Neural cell (in vitro differentiated cells): ENCODE measurements around the gene CD72. TPM values are rescaled to one million over a fixed set of nuclear protein-coding genes. Genes with fewer than 3 reads are reported as not detected.
"Not testable (repeated sequence)": the region's sequence is repeated elsewhere in the genome, so short reads cannot be mapped to it uniquely, and the experiment has no call there.

ENCODE experiments used
- H2AFZ ChIP-seq: fragments of 200-600, 300-800 bp; sonication (generic), shearing (Covaris generic); 2 replicates; pipeline ENCODE4 v1.6.0; 2014; ENCODE audit warnings: low read depth, mild to moderate bottlenecking, antibody characterized with exemption, low read length, moderate library complexity
- H3F3A ChIP-seq: fragments of 200-600 bp; shearing (Covaris generic); 2 replicates; pipeline ENCODE4 v1.6.1; 2016; ENCODE audit warnings: mild to moderate bottlenecking, moderate library complexity, mixed read lengths, antibody characterized with exemption, low read length; ENCODE audit not compliant: insufficient read depth, poor library complexity, severe bottlenecking
- H3K27ac ChIP-seq: fragments of 200-600, 300-800 bp; sonication (generic), shearing (Covaris generic); 2 replicates; pipeline ENCODE4 v1.5.1; 2014; ENCODE audit warnings: mild to moderate bottlenecking, low read length, moderate library complexity
- H3K27me3 ChIP-seq: fragments of 300-800, 200-600 bp; sonication (generic), shearing (Covaris generic); 2 replicates; pipeline ENCODE4 v1.6.0; 2014; ENCODE audit warnings: mild to moderate bottlenecking, low read depth, low read length, moderate library complexity; ENCODE audit not compliant: insufficient read depth
- H3K36me3 ChIP-seq: fragments of 300-800, 200-600 bp; sonication (generic), shearing (Covaris generic); 2 replicates; pipeline ENCODE4 v1.5.1; 2014; ENCODE audit warnings: mild to moderate bottlenecking, antibody characterized with exemption, low read length, moderate library complexity; ENCODE audit not compliant: insufficient read depth
- H3K4me2 ChIP-seq: fragments of 300-800, 200-600 bp; sonication (generic), shearing (Covaris generic); 2 replicates; pipeline ENCODE4 v1.6.0; 2014; ENCODE audit warnings: mild to moderate bottlenecking, low read length
- H3K4me3 ChIP-seq: fragments of 300-800, 200-600 bp; sonication (generic), shearing (Covaris generic); 2 replicates; pipeline ENCODE4 v1.5.1; 2014; ENCODE audit warnings: mild to moderate bottlenecking, low read length, moderate library complexity
- H3K79me2 ChIP-seq: fragments of 200-600 bp; shearing (Covaris generic); replicated peaks from 2 replicates; pipeline ENCODE4 v1.6.0; 2014; ENCODE audit warnings: mild to moderate bottlenecking, low read length, moderate library complexity; ENCODE audit not compliant: insufficient read depth
- H3K9ac ChIP-seq: fragments of 300-800, 200-600 bp; sonication (generic), shearing (Covaris generic); 2 replicates; pipeline ENCODE4 v1.6.1; 2016; ENCODE audit warnings: mild to moderate bottlenecking, low read length, mixed read lengths
- H3K9me2 ChIP-seq: fragments of 200-600 bp; shearing (Covaris generic); 2 replicates; pipeline ENCODE4 v1.6.1; 2016; ENCODE audit warnings: mild to moderate bottlenecking, low read length, mixed read lengths; ENCODE audit not compliant: insufficient read depth
- H3K9me3 ChIP-seq: fragments of 200-600, 300-800 bp; sonication (generic), shearing (Covaris generic); 2 replicates; pipeline ENCODE4 v1.6.1; 2016; ENCODE audit warnings: mild to moderate bottlenecking, mixed run types, low read length, moderate library complexity, mixed read lengths
- H4K20me1 ChIP-seq: fragments of 200-600 bp; shearing (Covaris generic); 2 replicates; pipeline ENCODE4 v1.6.1; 2016; ENCODE audit warnings: mild to moderate bottlenecking, mixed run types; ENCODE audit not compliant: insufficient read depth
- POLR2AphosphoS5 ChIP-seq: IDR thresholded peaks from 2 replicates; pipeline ENCODE4 v1.6.1; 2012
- RAD21 ChIP-seq: fragments of 450-650 bp; conservative IDR thresholded peaks from 2 replicates; pipeline ENCODE4 v1.6.1; 2014; ENCODE audit warnings: antibody characterized with exemption, mild to moderate bottlenecking, moderate library complexity
- polyA plus RNA-seq: library from polyadenylated mRNA; depleted of rRNA; stranded (reverse); fragments of >200 nt; gene quantifications from 2 replicates; pipeline ENCODE4 v1.2.3, GENCODE V29; 2014

Gene CD72
- polyA plus RNA-seq, 1 donor from 2014 or later, result not detected

- Histone ChIP-seq H3K9ac (no peak overlapping the region), H3F3A (no peaks in the 10 kb centered on the region)
These were observed 21.4 kb upstream of the CD72 start for GRCh38 chr9:35639631-35640030.

GRCh38 chr9:35639225-35639624 lies 21.0 kb upstream of the CD72 start:
- H3K79me2 ChIP-seq, H2AFZ ChIP-seq, H4K20me1 ChIP-seq, H3K9me3 ChIP-seq, H3K4me2 ChIP-seq, H3F3A ChIP-seq, H3K36me3 ChIP-seq, H3K27ac ChIP-seq, H3K9me2 ChIP-seq, H3K9ac ChIP-seq, H3K27me3 ChIP-seq, H3K4me3 ChIP-seq: not testable (repeated sequence)

More at GRCh38 chr9:35639631-35640030, 21.4 kb upstream of the CD72 start:
- Histone ChIP-seq H2AFZ (no peak overlapping the region), H3K79me2 (no peaks in the 10 kb centered on the region), H3K9me3 (no peaks in the 10 kb centered on the region), H3K4me3 (no peak overlapping the region), H3K9me2 (no peaks in the 10 kb centered on the region), H3K27ac (no peak overlapping the region), H4K20me1 (no peaks in the 10 kb centered on the region), H3K27me3 (no peaks in the 10 kb centered on the region), H3K36me3 (no peaks in the 10 kb centered on the region), H3K4me2 (no peak overlapping the region)
- TF ChIP-seq POLR2AphosphoS5 (no peak), RAD21 (no peak)

- H4K20me1 ChIP-seq, H3K27me3 ChIP-seq, H3K9me3 ChIP-seq, H3F3A ChIP-seq, H3K27ac ChIP-seq, H3K36me3 ChIP-seq, H3K79me2 ChIP-seq, H3K4me3 ChIP-seq, H3K9ac ChIP-seq, H2AFZ ChIP-seq, H3K9me2 ChIP-seq, H3K4me2 ChIP-seq: not testable (repeated sequence)
These were observed 20.5 kb upstream of the CD72 start for GRCh38 chr9:35638751-35639150.

GRCh38 chr9:35637427-35637955 lies 19.3 kb upstream of the CD72 start:
- H3K79me2 ChIP-seq, H3K27me3 ChIP-seq, H3K4me2 ChIP-seq, H4K20me1 ChIP-seq, H2AFZ ChIP-seq, H3K9me3 ChIP-seq, H3K9me2 ChIP-seq, H3F3A ChIP-seq, H3K4me3 ChIP-seq, H3K9ac ChIP-seq, H3K27ac ChIP-seq, H3K36me3 ChIP-seq: not testable (repeated sequence)

- not testable (repeated sequence) for H3K9me2 ChIP-seq, H3K36me3 ChIP-seq, H4K20me1 ChIP-seq, H2AFZ ChIP-seq, H3K9me3 ChIP-seq, H3F3A ChIP-seq, H3K27me3 ChIP-seq, H3K4me3 ChIP-seq, H3K79me2 ChIP-seq, H3K27ac ChIP-seq, H3K9ac ChIP-seq, H3K4me2 ChIP-seq
These were observed 18.6 kb upstream of the CD72 start for GRCh38 chr9:35636877-35637246.
